Panc1 (cell line): ENCODE data around the gene SELENOM. TPM values are rescaled to one million over a fixed set of nuclear protein-coding genes. Genes with fewer than 3 reads are reported as not detected.

Source experiments
- ATAC-seq: fragments of 200-7000 bp; cut with Tn5 transposase; 2 replicates; pipeline ENCODE4 v1.9.1; 2020; ENCODE audit warnings: mild to moderate bottlenecking, moderate library complexity
- Bru-seq: library from RNA; stranded (reverse); fragments of 400-500 nt; gene quantifications from one replicate; lab custom pipeline; 2021; lab: Mats Ljungman, UMichigan
- BruChase-seq, 2 experiments: library from RNA; stranded (reverse); fragments of 400-500 nt; gene quantifications; one replicate each; lab custom pipeline; 2021; lab: Mats Ljungman, UMichigan
- BruUV-seq: library from RNA; stranded (reverse); fragments of 400-500 nt; replicated peaks from 2 replicates; lab custom pipeline; 2021; lab: Mats Ljungman, UMichigan
- CTCF ChIA-PET: fragments of 300-600 bp; sonication (Branson Sonifier 250); formaldehyde crosslinking; loops from one replicate; lab custom pipeline; 2022; ENCODE audit warnings: antibody characterized with exemption; lab: Charles Lee
- POLR2A ChIA-PET: fragments of 300-600 bp; sonication (Branson Sonifier 250); formaldehyde crosslinking; loops from one replicate; lab custom pipeline; 2022; ENCODE audit warnings: antibody characterized with exemption; lab: Charles Lee
- DNase-seq: peaks from one replicate; pipeline ENCODE4 v3.0.0-alpha.2; 2010; ENCODE audit warnings: low read depth, low spot score
- H3K27ac ChIP-seq: 2 replicates; pipeline ENCODE4 v1.5.1; 2011; ENCODE audit warnings: mild to moderate bottlenecking, low read length, inconsistent platforms
- H3K27me3 ChIP-seq: fragments of 200-500 bp; sonication (Bioruptor generic); 2 replicates; pipeline ENCODE4 v1.6.0; 2014; ENCODE audit warnings: low read length, inconsistent platforms; ENCODE audit not compliant: control insufficient read depth, insufficient read depth
- H3K36me3 ChIP-seq: fragments of 200-500 bp; sonication (Bioruptor generic); 2 replicates; pipeline ENCODE4 v1.5.1; 2014; ENCODE audit warnings: inconsistent platforms, mild to moderate bottlenecking, low read length, moderate library complexity; ENCODE audit not compliant: control insufficient read depth, insufficient read depth
- H3K4me1 ChIP-seq: 2 replicates; pipeline ENCODE4 v1.5.1; 2011; ENCODE audit warnings: inconsistent platforms, mild to moderate bottlenecking, low read length, moderate library complexity; ENCODE audit not compliant: control insufficient read depth, insufficient read depth
- H3K4me3 ChIP-seq, 2 experiments: 2 replicates each; pipeline ENCODE4 v1.5.1; 2011 to 2012; ENCODE audit warnings: low read depth in 2 of 2, low read length in 2 of 2, mild to moderate bottlenecking in 2 of 2, inconsistent platforms in 1 of 2, moderate library complexity in 1 of 2
- H3K9me3 ChIP-seq: fragments of 200-500 bp; sonication (Bioruptor generic); 2 replicates; pipeline ENCODE4 v1.5.1; 2014; ENCODE audit warnings: low read depth, mild to moderate bottlenecking, inconsistent platforms, low read length, moderate library complexity; ENCODE audit not compliant: control insufficient read depth, insufficient read depth
- CTCF ChIP-seq: fragments of 450-650 bp; IDR thresholded peaks from 2 replicates; pipeline ENCODE4 v1.5.1; 2017; ENCODE audit warnings: mild to moderate bottlenecking
- POLR2AphosphoS5 ChIP-seq: IDR thresholded peaks from 2 replicates; pipeline ENCODE4 v1.6.1; 2012; ENCODE audit warnings: mild to moderate bottlenecking, low read depth, low read length, moderate library complexity
- REST ChIP-seq, 2 experiments: IDR thresholded peaks; 2 replicates each; pipeline ENCODE4 v1.6.1; 2011 to 2012; ENCODE audit warnings: low read depth in 2 of 2, control low read depth in 1 of 2, low read length in 1 of 2, mild to moderate bottlenecking in 1 of 2, moderate library complexity in 1 of 2; ENCODE audit not compliant: insufficient read depth in 1 of 2
- SIN3A ChIP-seq: IDR thresholded peaks from 2 replicates; pipeline ENCODE4 v1.6.1; 2012; ENCODE audit warnings: low read depth, mild to moderate bottlenecking, low read length, moderate library complexity, borderline replicate concordance; ENCODE audit not compliant: insufficient read depth
- TCF7L2 ChIP-seq: IDR thresholded peaks from 2 replicates; pipeline ENCODE4 v1.6.1; 2011; ENCODE audit warnings: mild to moderate bottlenecking, low read depth, low read length, inconsistent platforms
- in situ Hi-C: cut with HindIII; loops from 2 replicates; pipeline ENCODE4 v1.10.0; 2016; ENCODE audit warnings: low sequenced_read_pairs, low pct_unique_long_range_greater_than_20kb
- intact Hi-C: fragments of 100-400 bp; cut with micrococcal nuclease; formaldehyde crosslinking; loops from one replicate; pipeline ENCODE4 v1.10.0; 2022; ENCODE audit not compliant: unreplicated experiment
- long read RNA-seq: library from polyadenylated mRNA; unstranded; transcript quantifications from one replicate; pipeline ENCODE4 v2.0.0, GENCODE V29; 2021; ENCODE audit not compliant: unreplicated experiment
- polyA plus RNA-seq: library from polyadenylated mRNA; unstranded; fragments of >200 nt; gene quantifications from one replicate; pipeline ENCODE4 v1.2.1, GENCODE V29; 2012; ENCODE audit warnings: missing spikeins; ENCODE audit not compliant: insufficient read length
- total RNA-seq: library from RNA; stranded (reverse); gene quantifications from one replicate; pipeline ENCODE4 v1.2.1, GENCODE V29; 2021; ENCODE audit not compliant: unreplicated experiment

The SELENOM gene
- 84.4 TPM for total RNA-seq
- polyA plus RNA-seq = 108 TPM
- Bru-seq, nascent RNA = percentile 38 among the genes with signal in this experiment
- BruChase-seq, experiment 1, labeled RNA remaining after a 2-hour chase = percentile 34 among the genes with signal in this experiment
- BruChase-seq, experiment 2, labeled RNA remaining after a 6-hour chase = percentile 42 among the genes with signal in this experiment
- long read RNA-seq, transcript SELENOM-201 (5 exons, 694 nt) = major isoform, 53 of 69 reads
- long read RNA-seq, partial matches to known transcripts = 0 of 69 reads
- long read RNA-seq, other reads (novel, unspliced or antisense) = 9 of 69 reads

GRCh38 chr22:31107178-31107893, at the start of gene SELENOM:
Gene SELENOM (minus strand): TSS chr22:31107568. CDS start chr22:31107505, 63 bp downstream.
- DNase-seq (peak; percentile 85), ATAC-seq (peak; percentile 98)
- no peaks in the 10 kb centered on the region; the same call in 1 of the 2 replicates for H3K4me1 ChIP-seq

More at GRCh38 chr22:31107178-31107893, at the start of gene SELENOM:
- in situ Hi-C loops = no loop called here
- TF ChIP-seq TCF7L2 = no peak
- TF ChIP-seq CTCF = peak; percentile 91
- 0 out of 2 replicates have a peak, but pooled peaks have one; percentile 15 for TF ChIP-seq SIN3A
- no peak for TF ChIP-seq POLR2AphosphoS5
- TF ChIP-seq REST (IDR thresholded peaks at IDR 0.05; ENCODE audit: insufficient read depth in 1 of 2, low read depth in 2 of 2, low read length in 1 of 2) = no peak
- ChIA-PET POLR2A (interaction anchor here (0.5 to 0.8 kb wide), 5 partner anchors 23 to 185 kb away, joined by 3 to 5 read pairs (median 4); partner anchors contain the start of gene PIK3IP1), CTCF (interaction anchor here (0.6 to 1.4 kb wide), 14 partner anchors 15 to 342 kb away, joined by 3 to 7 read pairs (median 4); partner anchors contain the start of gene PLA2G3)
- H3K27ac ChIP-seq = peak within 1 kb of the TSS; percentile 75
- H3K4me3 ChIP-seq = peak within 1 kb of the TSS; percentile 70 to 81
- H3K9me3 ChIP-seq = no peaks in the 10 kb centered on the region
- H3K27me3 ChIP-seq = no peaks in the 10 kb centered on the region
- peaks cover 2% of the 10 kb centered on the region; the same call in 1 of the 2 replicates for H3K36me3 ChIP-seq
- intact Hi-C loops = no loop called here
- no TSS peak for BruUV-seq
